CD14-positive monocyte (primary cell): ENCODE data around the gene ATP5PD. TPM values are rescaled to one million over a fixed set of nuclear protein-coding genes. Genes with fewer than 3 reads are reported as not detected.

Source experiments
- DNase-seq, 3 donors: peaks; one replicate each; pipeline ENCODE4 v3.0.0-alpha.2; 2011 to 2022
- H2AFZ ChIP-seq: 2 replicates; pipeline ENCODE4 v1.6.0; 2012; ENCODE audit warnings: mild to moderate bottlenecking, low read depth, low read length, inconsistent platforms; ENCODE audit not compliant: insufficient read depth, poor library complexity, severe bottlenecking
- H3K27ac ChIP-seq, 2 donors: 1 replicate in 1 of 2; 2 replicates in 1 of 2; pipeline ENCODE4 v1.5.1; 2012 to 2013; ENCODE audit warnings: low read length in 2 of 2, control low read depth in 1 of 2, inconsistent platforms in 1 of 2, low read depth in 1 of 2, mild to moderate bottlenecking in 1 of 2
- H3K27me3 ChIP-seq, 2 donors: one replicate each; pipeline versions ENCODE4 v1.6.0 to v1.6.1; 2011 to 2013; ENCODE audit warnings: low read length in 2 of 2; ENCODE audit not compliant: control insufficient read depth in 2 of 2, insufficient read depth in 2 of 2
- H3K36me3 ChIP-seq, 2 donors: replicated peaks in 1 of 2; 1 replicate in 1 of 2; 2 replicates in 1 of 2; pipeline versions ENCODE4 v1.5.1 to v1.6.1; 2012 to 2013; ENCODE audit warnings: low read length in 2 of 2, control low read depth in 1 of 2, inconsistent platforms in 1 of 2, mild to moderate bottlenecking in 1 of 2; ENCODE audit not compliant: insufficient read depth in 2 of 2, control insufficient read depth in 1 of 2
- H3K4me1 ChIP-seq, 2 donors: 1 replicate in 1 of 2; 2 replicates in 1 of 2; pipeline versions ENCODE4 v1.5.1 to v1.6.1; 2012 to 2013; ENCODE audit warnings: low read length in 2 of 2, control low read depth in 1 of 2, inconsistent platforms in 1 of 2, mild to moderate bottlenecking in 1 of 2, moderate library complexity in 1 of 2; ENCODE audit not compliant: insufficient read depth in 2 of 2, control insufficient read depth in 1 of 2
- H3K4me2 ChIP-seq: replicated peaks from 2 replicates; pipeline ENCODE3; 2012; ENCODE audit warnings: low read length, moderate library complexity, mild to moderate bottlenecking; ENCODE audit not compliant: poor library complexity, severe bottlenecking; ENCODE audit errors: extremely low read depth
- H3K4me3 ChIP-seq, 3 experiments: fragments of 200-600 bp in 1 of 3; sonication (generic) in 1 of 3; replicated peaks in 1 of 3; 1 replicate in 2 of 3; 2 replicates in 1 of 3; pipeline ENCODE4 v1.5.1; 2011 to 2013; ENCODE audit warnings: low read length in 3 of 3, mild to moderate bottlenecking in 3 of 3, control low read depth in 2 of 3, low read depth in 2 of 3, inconsistent platforms in 1 of 3, moderate library complexity in 1 of 3
- H3K79me2 ChIP-seq: 2 replicates; pipeline ENCODE4 v1.6.0; 2012; ENCODE audit warnings: mild to moderate bottlenecking, control low read depth, inconsistent platforms, low read length, moderate library complexity; ENCODE audit not compliant: insufficient read depth
- H3K9ac ChIP-seq: 2 replicates; pipeline ENCODE4 v1.6.0; 2017; ENCODE audit warnings: low read length, mild to moderate bottlenecking; ENCODE audit not compliant: insufficient read depth, poor library complexity, severe bottlenecking
- H3K9me3 ChIP-seq, 2 donors: replicated peaks in 1 of 2; 1 replicate in 1 of 2; 2 replicates in 1 of 2; pipeline versions ENCODE4 v1.5.1 to v1.6.1; 2012 to 2013; ENCODE audit warnings: low read length in 2 of 2, control low read depth in 1 of 2; ENCODE audit not compliant: control insufficient read depth in 1 of 2, insufficient read depth in 1 of 2
- H4K20me1 ChIP-seq: 2 replicates; pipeline ENCODE4 v1.6.0; 2012; ENCODE audit warnings: mild to moderate bottlenecking, low read length, control low read depth, moderate library complexity; ENCODE audit not compliant: insufficient read depth
- H3K27ac Mint-ChIP-seq, 7 donors: one replicate each; pipeline ENCODE4 v1.8.0; 2020; ENCODE audit warnings: mild to moderate bottlenecking in 7 of 7, mixed read lengths in 7 of 7, moderate library complexity in 6 of 7, inconsistent platforms in 2 of 7
- H3K27me3 Mint-ChIP-seq, 3 donors: one replicate each; pipeline ENCODE4 v1.8.0; 2021 to 2022; ENCODE audit warnings: low read depth in 3 of 3, mild to moderate bottlenecking in 3 of 3, mixed read lengths in 3 of 3, moderate library complexity in 3 of 3, inconsistent platforms in 1 of 3
- H3K36me3 Mint-ChIP-seq, 2 donors: one replicate each; pipeline ENCODE4 v1.8.0; 2020; ENCODE audit warnings: mixed read lengths in 2 of 2, inconsistent platforms in 1 of 2, mild to moderate bottlenecking in 1 of 2
- H3K4me1 Mint-ChIP-seq: one replicate; pipeline ENCODE4 v1.8.0; 2020; ENCODE audit warnings: mild to moderate bottlenecking, mixed read lengths
- H3K4me3 Mint-ChIP-seq, 2 donors: one replicate each; pipeline ENCODE4 v1.8.0; 2020; ENCODE audit warnings: mild to moderate bottlenecking in 2 of 2, mixed read lengths in 2 of 2, moderate library complexity in 1 of 2
- H3K9me3 Mint-ChIP-seq, 7 donors: one replicate each; pipeline ENCODE4 v1.8.0; 2020 to 2022; ENCODE audit warnings: mixed read lengths in 7 of 7, mild to moderate bottlenecking in 6 of 7, moderate library complexity in 6 of 7, inconsistent platforms in 2 of 7
- WGBS: methylation state at CpG from one replicate; pipeline ENCODE4 v1.1.5; 2013; ENCODE audit warnings: missing lambda C conversion rate; ENCODE audit not compliant: insufficient coverage; 5-methylcytosine and 5-hydroxymethylcytosine counted together
- intact Hi-C, 2 donors: fragments of 100-400 bp; cut with micrococcal nuclease; formaldehyde crosslinking; loops; one replicate each; pipeline versions ENCODE4 v1.15.0 to v1.15.1; 2023
- polyA plus RNA-seq, 3 donors: library from polyadenylated mRNA; depleted of rRNA in 1 of 3; unstranded in 2 of 3; stranded (reverse) in 1 of 3; fragments of 300-500 nt in 2 of 3; fragments of >200 nt in 1 of 3; fragmentation: Illumina TruSeq in 2 of 3; gene quantifications; 1 replicate in 2 of 3; 2 replicates in 1 of 3; pipeline ENCODE4 v1.2.3, GENCODE V29; 2012 to 2021
- TF ChIP-seq, protein P1 (sequence below): fragments of 200-600 bp; IDR thresholded peaks from one replicate; pipeline ENCODE4 v1.8.0; 2022; ENCODE audit warnings: antibody characterized with exemption, mild to moderate bottlenecking

The ATP5PD gene
- polyA plus RNA-seq, 3 donors: 139 to 451 (median 437) TPM

DNA sequence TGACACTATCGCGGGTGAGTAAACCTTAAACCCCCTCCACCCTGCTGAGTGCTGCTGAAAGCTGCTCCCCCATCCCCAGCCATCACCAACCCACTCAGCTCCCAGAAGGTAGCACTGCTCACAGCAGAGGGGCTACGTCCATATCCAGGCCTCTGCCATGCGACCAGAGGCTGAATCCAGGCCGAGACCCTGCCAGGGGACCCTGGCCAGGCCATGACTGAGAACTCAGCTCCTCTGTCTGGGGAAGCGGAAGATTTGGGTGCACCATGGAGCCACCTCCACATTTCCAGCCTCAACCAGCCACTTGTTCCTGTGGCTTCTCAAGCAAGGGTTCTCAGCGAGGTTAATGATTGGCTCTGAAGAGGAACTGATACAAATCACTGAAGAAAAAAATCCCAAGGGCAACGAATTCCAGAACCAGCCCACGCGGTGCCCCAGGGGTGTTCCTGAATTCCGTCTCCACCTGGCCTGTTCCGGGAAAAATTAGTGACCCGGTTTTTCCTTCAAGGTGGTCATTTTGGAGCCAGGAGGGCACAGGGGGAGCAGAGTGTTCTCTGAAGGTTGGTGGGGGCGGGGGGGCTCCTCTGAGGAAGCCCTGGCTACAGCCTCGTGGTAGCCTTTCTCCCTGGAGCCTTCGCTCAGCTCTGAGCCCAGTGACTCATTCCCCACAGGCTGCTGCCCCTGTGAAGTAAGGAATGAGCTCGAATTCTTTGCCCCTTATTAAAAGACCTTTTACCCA is 31.7 kb upstream of the ATP5PD start:
- no peaks in the 10 kb centered on the region for H4K20me1 ChIP-seq
- H3K36me3 ChIP-seq: no peaks in the 10 kb centered on the region
- no peaks in the 10 kb centered on the region for H3K27me3 ChIP-seq
- no peak for DNase-seq
- peaks cover 61 to 63% of the 10 kb centered on the region in 2 donors for H3K4me1 ChIP-seq
- peaks cover 64% of the 10 kb centered on the region for H3K4me1 Mint-ChIP-seq
- H3K27ac Mint-ChIP-seq: peak overlapping the region in 2 of 7 donors; percentile 53 to 84
- peaks cover 0 to 4% (median 1%) of the 10 kb centered on the region in 3 donors for H3K27me3 Mint-ChIP-seq
- H3K9ac ChIP-seq: no peak overlapping the region
- no peaks in the 10 kb centered on the region for H3K36me3 Mint-ChIP-seq
- 80% methylated on average over 12 of the region's 17 CpGs for WGBS
- peak overlapping the region; percentile 94 for H2AFZ ChIP-seq
- H3K4me3 Mint-ChIP-seq: peak overlapping the region in 1 of 2 donors; percentile 75
- intact Hi-C loops: loop anchor here in 1 of 2 donors (5.0 kb wide), 1 partner anchor 34 kb away; no protein-coding TSS in a partner anchor
- TF ChIP-seq, protein P1, sequence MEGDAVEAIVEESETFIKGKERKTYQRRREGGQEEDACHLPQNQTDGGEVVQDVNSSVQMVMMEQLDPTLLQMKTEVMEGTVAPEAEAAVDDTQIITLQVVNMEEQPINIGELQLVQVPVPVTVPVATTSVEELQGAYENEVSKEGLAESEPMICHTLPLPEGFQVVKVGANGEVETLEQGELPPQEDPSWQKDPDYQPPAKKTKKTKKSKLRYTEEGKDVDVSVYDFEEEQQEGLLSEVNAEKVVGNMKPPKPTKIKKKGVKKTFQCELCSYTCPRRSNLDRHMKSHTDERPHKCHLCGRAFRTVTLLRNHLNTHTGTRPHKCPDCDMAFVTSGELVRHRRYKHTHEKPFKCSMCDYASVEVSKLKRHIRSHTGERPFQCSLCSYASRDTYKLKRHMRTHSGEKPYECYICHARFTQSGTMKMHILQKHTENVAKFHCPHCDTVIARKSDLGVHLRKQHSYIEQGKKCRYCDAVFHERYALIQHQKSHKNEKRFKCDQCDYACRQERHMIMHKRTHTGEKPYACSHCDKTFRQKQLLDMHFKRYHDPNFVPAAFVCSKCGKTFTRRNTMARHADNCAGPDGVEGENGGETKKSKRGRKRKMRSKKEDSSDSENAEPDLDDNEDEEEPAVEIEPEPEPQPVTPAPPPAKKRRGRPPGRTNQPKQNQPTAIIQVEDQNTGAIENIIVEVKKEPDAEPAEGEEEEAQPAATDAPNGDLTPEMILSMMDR: no peak
- H3K79me2 ChIP-seq: no peaks in the 10 kb centered on the region
- H3K27ac ChIP-seq: no peak overlapping the region
- peak overlapping the region in 1 of 3 experiments; percentile 71 for H3K4me3 ChIP-seq
- peaks cover 0 to 4% (median 0%) of the 10 kb centered on the region in 7 donors for H3K9me3 Mint-ChIP-seq
- no peaks in the 10 kb centered on the region for H3K9me3 ChIP-seq
- H3K4me2 ChIP-seq: peak overlapping the region; percentile 89

DNA sequence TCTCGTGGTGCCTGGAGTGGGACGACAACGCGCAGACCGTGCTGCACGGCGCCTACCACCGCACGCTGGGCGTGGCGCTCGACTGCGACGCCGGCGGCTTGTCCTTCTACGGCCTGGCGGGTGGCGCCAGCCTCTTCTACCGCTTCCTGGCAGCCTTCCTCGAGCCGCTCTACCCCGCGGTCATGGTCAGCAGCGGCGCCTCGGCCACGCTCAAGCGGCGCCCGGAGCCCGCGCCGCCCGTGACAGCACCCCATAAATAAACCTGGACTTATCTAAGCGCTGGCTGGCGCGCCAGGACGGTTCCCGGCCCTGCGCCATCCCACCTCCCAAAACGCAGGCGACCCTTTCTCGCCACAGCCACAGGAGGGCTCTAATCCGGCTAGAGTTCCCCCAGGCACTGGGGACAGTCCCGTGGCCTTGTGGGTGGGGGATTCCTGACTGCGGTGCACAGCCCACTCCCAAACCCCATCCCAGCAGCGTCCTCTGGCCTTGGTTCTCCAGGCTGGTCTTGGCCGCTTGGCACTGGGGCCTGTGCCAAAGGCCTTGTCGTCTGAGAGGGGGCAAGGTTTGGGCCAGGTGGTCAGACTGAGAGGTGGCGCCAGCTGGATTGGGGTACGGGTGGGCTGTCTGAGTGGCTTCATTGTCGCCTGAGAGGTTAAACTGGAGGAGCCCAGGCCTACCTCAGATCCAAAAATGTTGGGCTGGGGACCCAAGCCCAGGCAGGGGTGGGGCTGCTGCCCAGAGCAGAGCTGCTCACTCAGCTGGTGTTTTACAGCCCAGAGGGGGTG is 30.9 kb upstream of the ATP5PD start:
- Histone ChIP-seq H4K20me1 (no peaks in the 10 kb centered on the region), H3K36me3 (no peaks in the 10 kb centered on the region), H3K9ac (peak overlapping the region; percentile 68), H3K4me1 (peaks cover 61 to 63% of the 10 kb centered on the region in 2 donors), H3K27ac (peak overlapping the region; percentile 14 to 73), H3K9me3 (no peaks in the 10 kb centered on the region), H3K4me3 (peak overlapping the region; percentile 1 to 71 (median 23)), H2AFZ (peak overlapping the region; percentile 94), H3K4me2 (peak overlapping the region; percentile 89), H3K27me3 (no peaks in the 10 kb centered on the region), H3K79me2 (no peaks in the 10 kb centered on the region)
- Mint-ChIP-seq H3K27me3 (peaks cover 0 to 4% (median 1%) of the 10 kb centered on the region in 3 donors), H3K4me1 (peaks cover 64% of the 10 kb centered on the region), H3K36me3 (no peaks in the 10 kb centered on the region), H3K27ac (peak overlapping the region in 6 of 7 donors; percentile 25 to 87 (median 70)), H3K4me3 (peak overlapping the region; percentile 75 to 89), H3K9me3 (peaks cover 0 to 4% (median 0%) of the 10 kb centered on the region in 7 donors)
- TF ChIP-seq, protein P1: peak; percentile 43
- peak; percentile 56 to 74 (median 60) for DNase-seq
- intact Hi-C loops: loop anchor here in 1 of 2 donors (5.0 kb wide), 1 partner anchor 35 kb away; no protein-coding TSS in a partner anchor
- WGBS: 6% methylated on average over 39 of the region's 53 CpGs
